HepG2 (cell line): ENCODE results near the gene CCDC174. TPM values are rescaled to one million over a fixed set of nuclear protein-coding genes. Genes with fewer than 3 reads are reported as not detected.

Experiments used
- ATAC-seq: fragments of 200-7000 bp; cut with Tn5 transposase; 3 replicates; pipeline ENCODE4 v1.9.1; 2020; ENCODE audit warnings: mild to moderate bottlenecking, moderate library complexity
- BruUV-seq: library from RNA; stranded (reverse); fragments of 400-500 nt; replicated peaks from 2 replicates; lab custom pipeline; 2021; lab: Mats Ljungman, UMichigan
- CTCF ChIA-PET: fragments of 300-600 bp; formaldehyde crosslinking; extraction: SDS; loops from one replicate; lab custom pipeline; 2021; ENCODE audit warnings: low total read pairs, inconsistent platforms, low intra/inter-chr PET ratio; lab: Yijun Ruan, JAX
- POLR2A ChIA-PET: fragments of 350-600 bp; sonication (Branson Sonifier 250); formaldehyde crosslinking; loops from one replicate; lab custom pipeline; 2020; ENCODE audit warnings: antibody characterized with exemption, inconsistent platforms; lab: Yijun Ruan, JAX
- DNase-seq: peaks from one replicate; pipeline ENCODE4 v3.0.0-alpha.2; 2015; ENCODE audit warnings: low spot score
- FAIRE-seq: peaks from 3 replicates; lab custom pipeline; 2011; peaks lifted over from hg19 to GRCh38; lab: Jason Lieb, UNC
- H2AFZ ChIP-seq: one replicate; pipeline ENCODE4 v1.6.1; 2011; ENCODE audit warnings: low read length, inconsistent platforms
- H3K27ac ChIP-seq: fragments of 300-600 bp; 3 replicates; pipeline ENCODE4 v1.8.0; 2011; ENCODE audit warnings: mixed run types, mild to moderate bottlenecking, mixed read lengths, low read length, inconsistent platforms; ENCODE audit not compliant: insufficient read depth; ENCODE audit errors: extremely low read length
- H3K27me3 ChIP-seq, 2 experiments: fragments of 200-600 bp in 1 of 2; 2 replicates in 1 of 2; 3 replicates in 1 of 2; pipeline versions ENCODE4 v1.6.0 to v1.8.0; 2011; ENCODE audit warnings: low read length in 2 of 2, mild to moderate bottlenecking in 2 of 2, moderate library complexity in 2 of 2, inconsistent platforms in 1 of 2; ENCODE audit not compliant: insufficient read depth in 2 of 2, control insufficient read depth in 1 of 2
- H3K36me3 ChIP-seq, 2 experiments: fragments of 200-600 bp in 1 of 2; replicated peaks in 1 of 2; 2 replicates in 1 of 2; 3 replicates in 1 of 2; pipeline versions ENCODE4 v1.5.1 to v1.8.0; 2011; ENCODE audit warnings: low read length in 2 of 2, inconsistent platforms in 1 of 2; ENCODE audit not compliant: insufficient read depth in 2 of 2, control insufficient read depth in 1 of 2
- H3K4me1 ChIP-seq: 2 replicates; pipeline ENCODE4 v1.5.1; 2012; ENCODE audit warnings: low read length, inconsistent platforms; ENCODE audit not compliant: insufficient read depth
- H3K4me2 ChIP-seq: 2 replicates; pipeline ENCODE4 v1.6.0; 2011; ENCODE audit warnings: low read depth, low read length, inconsistent platforms
- H3K4me3 ChIP-seq, 3 experiments: fragments of 200-600 bp in 1 of 3; sonication (generic), shearing (Covaris generic) in 1 of 3; replicated peaks in 1 of 3; 2 replicates each; pipeline ENCODE4 v1.5.1; 2011 to 2016; ENCODE audit warnings: low read length in 3 of 3, inconsistent platforms in 2 of 3, low read depth in 2 of 3, mild to moderate bottlenecking in 2 of 3, control low read depth in 1 of 3, mixed read lengths in 1 of 3; ENCODE audit not compliant: insufficient read depth in 1 of 3
- H3K79me2 ChIP-seq: one replicate; pipeline ENCODE4 v1.6.1; 2011; ENCODE audit warnings: low read length, inconsistent platforms; ENCODE audit not compliant: insufficient read depth
- H3K9ac ChIP-seq: 2 replicates; pipeline ENCODE4 v1.6.0; 2011; ENCODE audit warnings: mild to moderate bottlenecking, low read depth, low read length, inconsistent platforms; ENCODE audit not compliant: insufficient read depth
- H3K9me3 ChIP-seq: 2 replicates; pipeline ENCODE4 v1.5.1; 2012; ENCODE audit warnings: mild to moderate bottlenecking, low read length
- H4K20me1 ChIP-seq: 2 replicates; pipeline ENCODE4 v1.6.0; 2011; ENCODE audit warnings: inconsistent platforms, mild to moderate bottlenecking, low read length, moderate library complexity; ENCODE audit not compliant: insufficient read depth
- BHLHE40 ChIP-seq: IDR thresholded peaks from 2 replicates; pipeline ENCODE4 v1.6.1; 2011; ENCODE audit warnings: low read length, improper control_type of control experiment
- FOSL1 ChIP-seq: sonication (generic); formaldehyde crosslinking; IDR thresholded peaks from 2 replicates; pipeline ENCODE4 v1.9.0; 2021; ENCODE audit warnings: missing genetic modification reagents, borderline replicate concordance
- GFI1 ChIP-seq: sonication (generic); formaldehyde crosslinking; IDR thresholded peaks from 2 replicates; pipeline ENCODE4 v1.5.0; 2020; ENCODE audit warnings: missing genetic modification reagents, mild to moderate bottlenecking, borderline replicate concordance
- TIGD3 ChIP-seq: sonication (generic); formaldehyde crosslinking; IDR thresholded peaks from 2 replicates; pipeline ENCODE4 v1.5.1; 2020; ENCODE audit warnings: mild to moderate bottlenecking, missing genetic modification reagents, borderline replicate concordance
- TOPORS ChIP-seq: sonication (generic); formaldehyde crosslinking; IDR thresholded peaks from 2 replicates; pipeline ENCODE4 v1.8.0; 2023; ENCODE audit warnings: mild to moderate bottlenecking, missing genetic modification reagents
- ZFP36L1 ChIP-seq: sonication (generic); formaldehyde crosslinking; IDR thresholded peaks from 2 replicates; pipeline ENCODE4 v1.8.0; 2022; ENCODE audit warnings: mild to moderate bottlenecking, missing genetic modification reagents, moderate library complexity
- ZFX ChIP-seq: sonication (generic); formaldehyde crosslinking; IDR thresholded peaks from 2 replicates; pipeline ENCODE4 v1.4.0; 2020; ENCODE audit warnings: mild to moderate bottlenecking, low read depth, missing genetic modification reagents, moderate library complexity
- ZNF230 ChIP-seq: sonication (generic); formaldehyde crosslinking; IDR thresholded peaks from 2 replicates; pipeline ENCODE4 v1.4.0; 2020; ENCODE audit warnings: mild to moderate bottlenecking, missing genetic modification reagents
- ZNF281 ChIP-seq: sonication (generic); formaldehyde crosslinking; IDR thresholded peaks from 2 replicates; pipeline ENCODE4 v1.4.0; 2020; ENCODE audit warnings: missing genetic modification reagents, borderline replicate concordance
- ZNF30 ChIP-seq: sonication (generic); formaldehyde crosslinking; IDR thresholded peaks from 2 replicates; pipeline ENCODE4 v1.5.0; 2020; ENCODE audit warnings: mild to moderate bottlenecking, missing genetic modification reagents
- ZNF430 ChIP-seq: sonication (generic); formaldehyde crosslinking; IDR thresholded peaks from 2 replicates; pipeline ENCODE4 v1.9.0; 2021; ENCODE audit warnings: mild to moderate bottlenecking, missing genetic modification reagents
- ZNF609 ChIP-seq: sonication (generic); formaldehyde crosslinking; IDR thresholded peaks from 2 replicates; pipeline ENCODE4 v1.4.0; 2020; ENCODE audit warnings: mild to moderate bottlenecking, missing genetic modification reagents, borderline replicate concordance
- ZSCAN5A ChIP-seq: sonication (generic); formaldehyde crosslinking; IDR thresholded peaks from 2 replicates; pipeline ENCODE4 v1.8.0; 2022; ENCODE audit warnings: mild to moderate bottlenecking, missing genetic modification reagents, borderline replicate concordance
- WGBS: methylation state at CpG from one replicate; pipeline ENCODE4 v1.1.6; 2017; ENCODE audit warnings: low lambda C conversion rate; 5-methylcytosine and 5-hydroxymethylcytosine counted together
- in situ Hi-C: cut with HindIII; loops from 2 replicates; pipeline ENCODE4 v1.10.0; 2017; ENCODE audit warnings: low pct_unique_long_range_greater_than_20kb; ENCODE audit not compliant: extremely low pct_ligation_motif_present
- intact Hi-C: fragments of 100-400 bp; cut with micrococcal nuclease; formaldehyde crosslinking; loops from one replicate; pipeline ENCODE4 v1.10.0; 2022; ENCODE audit not compliant: unreplicated experiment
- polyA plus RNA-seq, 8 experiments: library from polyadenylated mRNA; depleted of rRNA in 3 of 8; stranded (reverse) in 7 of 8; unstranded in 1 of 8; fragments of >200 nt; fragmentation: Illumina TruSeq in 4 of 8; extraction: Trizol in 4 of 8; gene quantifications; 2 replicates each; pipeline versions ENCODE4 v1.2.1 to v1.2.3, GENCODE V29; 2011 to 2016; ENCODE audit warnings: low read depth in 4 of 8, missing spikeins in 1 of 8, mixed read lengths in 1 of 8; ENCODE audit not compliant: insufficient read depth in 1 of 8
- total RNA-seq, 5 experiments: library from RNA; depleted of rRNA; stranded (reverse); fragments of >200 nt; fragmentation: Illumina TruSeq; extraction: Trizol; gene quantifications; 2 replicates each; pipeline ENCODE4 v1.2.3, GENCODE V29; 2016; ENCODE audit warnings: low read depth in 1 of 5

Gene CCDC174
- total and polyA plus RNA-seq, 2 of the 13 experiments (the other 11 are each of a cell fraction or from before 2014, with no cell fraction given): 5.4 to 11.0 TPM

DNA sequence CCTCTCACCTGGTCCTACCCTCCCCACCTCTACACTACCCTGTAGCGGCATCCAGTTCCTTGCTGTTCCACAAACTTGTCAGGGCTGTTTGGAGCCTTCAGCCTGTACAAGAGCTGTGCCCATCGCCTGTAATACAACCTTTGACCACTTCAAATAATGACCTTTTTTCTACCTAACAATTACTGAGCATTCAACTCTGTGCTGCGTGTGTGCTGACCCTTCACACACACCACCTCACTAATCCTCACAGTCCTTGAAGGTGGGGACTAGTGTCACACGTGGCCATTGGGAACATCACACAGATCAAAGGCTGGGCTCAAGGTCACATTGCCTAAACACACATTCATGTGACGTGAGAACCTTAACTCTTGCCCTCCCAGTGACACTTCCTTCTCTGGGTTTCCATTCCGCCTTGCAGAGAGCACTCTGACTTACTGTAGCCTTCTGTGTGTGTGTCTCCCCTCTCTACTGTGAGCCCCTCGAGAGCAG is 26.5 kb downstream of the CCDC174 start:
- intact Hi-C loops: no loop called here
- H2AFZ ChIP-seq: no peak overlapping the region
- 0 out of 6 replicates have a peak overlapping the region, but pooled peaks of 1 of the 3 experiments have one; percentile 17 for H3K4me3 ChIP-seq
- POLR2A ChIA-PET: interaction anchor here (0.9 to 2.3 kb wide), 2 partner anchors 14 to 27 kb away, joined by 3 to 16 read pairs; partner anchors contain the start of gene CCDC174
- peaks cover 59% of the 10 kb centered on the region for H3K4me1 ChIP-seq
- H3K9me3 ChIP-seq: 0 out of 2 replicates have a peak, but pooled peaks cover 5% of the 10 kb centered on the region
- no TSS peak for BruUV-seq
- H3K4me2 ChIP-seq: peak overlapping the region; percentile 66
- H3K36me3 ChIP-seq: no peaks in the 10 kb centered on the region
- DNase-seq (peak; percentile 96), ATAC-seq (peak; percentile 96), FAIRE-seq (peak; percentile 99)
- peak overlapping the region; percentile 29 for H3K9ac ChIP-seq
- no peaks in the 10 kb centered on the region for H4K20me1 ChIP-seq
- H3K79me2 ChIP-seq: no peaks in the 10 kb centered on the region
- H3K27me3 ChIP-seq: no peaks in the 10 kb centered on the region
- WGBS: 4% methylated on average over 7 of the region's 7 CpGs
- CTCF ChIA-PET: no interaction called here
- peak overlapping the region; percentile 82 for H3K27ac ChIP-seq
- in situ Hi-C loops: no loop called here
- peak; percentile 86; the same call in 1 of the 2 replicates for TF ChIP-seq TOPORS (CRISPR knock-in tag)
- TF ChIP-seq ZFP36L1 (CRISPR knock-in tag): peak; percentile 94
- TF ChIP-seq ZNF230 (CRISPR knock-in tag): no peak
- TF ChIP-seq GFI1 (CRISPR knock-in tag): peak; percentile 32; the same call in 1 of the 2 replicates
- TF ChIP-seq ZNF609 (CRISPR knock-in tag): peak; percentile 84; the same call in 1 of the 2 replicates
- peak; percentile 96 for TF ChIP-seq BHLHE40
- peak; percentile 94; the same call in 1 of the 2 replicates for TF ChIP-seq ZSCAN5A (CRISPR knock-in tag)
- TF ChIP-seq ZNF281: peak; percentile 63; the same call in 1 of the 2 replicates
- no peak for TF ChIP-seq ZNF30 (CRISPR knock-in tag)
- peak; percentile 44; the same call in 1 of the 2 replicates for TF ChIP-seq ZFX (CRISPR knock-in tag)
- TF ChIP-seq ZNF430 (CRISPR knock-in tag): no peak
- peak; percentile 32; the same call in 1 of the 2 replicates for TF ChIP-seq FOSL1 (CRISPR knock-in tag)
- TF ChIP-seq TIGD3 (CRISPR knock-in tag): no peak
